Effector memory CD8-positive, alpha-beta T cell (primary cell): ENCODE data around the gene CHST15.
A peak's percentile ranks its signal among the peaks of the same experiment; 100 is the strongest.

ENCODE experiments used
- ATAC-seq: fragments of 150-1000 bp; cut with Tn5 transposase; replicated peaks from 2 replicates; pipeline ENCODE4 v1.10.0; 2021; ENCODE audit warnings: mild to moderate bottlenecking, moderate library complexity
- DNase-seq, 3 experiments: peaks; one replicate each; pipeline ENCODE4 v3.0.0; 2021
- H3K27ac Mint-ChIP-seq, 2 donors: one replicate each; pipeline ENCODE4 v1.8.0; 2022; ENCODE audit warnings: mild to moderate bottlenecking in 2 of 2, mixed read lengths in 2 of 2, moderate library complexity in 2 of 2
- H3K27me3 Mint-ChIP-seq, 2 donors: one replicate each; pipeline ENCODE4 v1.8.0; 2022; ENCODE audit warnings: mixed read lengths in 2 of 2
- H3K36me3 Mint-ChIP-seq: one replicate; pipeline ENCODE4 v1.8.0; 2022; ENCODE audit warnings: mild to moderate bottlenecking, moderate library complexity, mixed read lengths; ENCODE audit not compliant: insufficient read depth
- H3K4me1 Mint-ChIP-seq, 2 donors: one replicate each; pipeline ENCODE4 v1.8.0; 2022; ENCODE audit warnings: low read depth in 2 of 2, mixed read lengths in 2 of 2
- H3K4me3 Mint-ChIP-seq, 2 donors: one replicate each; pipeline ENCODE4 v1.8.0; 2022; ENCODE audit warnings: mild to moderate bottlenecking in 2 of 2, mixed read lengths in 2 of 2, moderate library complexity in 2 of 2
- H3K9me3 Mint-ChIP-seq, 2 donors: one replicate each; pipeline ENCODE4 v1.8.0; 2022; ENCODE audit warnings: mixed read lengths in 2 of 2

CHST15 gene

GRCh38 chr10:124032971-124033886, 60.2 kb downstream of the CHST15 start:
- no peak overlapping the region for H3K27ac Mint-ChIP-seq
- no peak overlapping the region for H3K4me3 Mint-ChIP-seq
- H3K36me3 Mint-ChIP-seq, result no peaks in the 10 kb centered on the region

GRCh38 chr10:124032087-124032935, 61.1 kb downstream of the CHST15 start:
- H3K27me3 Mint-ChIP-seq, result peaks cover 35 to 49% of the 10 kb centered on the region in 2 donors
- no peaks in the 10 kb centered on the region for H3K36me3 Mint-ChIP-seq
- H3K4me3 Mint-ChIP-seq, result no peak overlapping the region
- peaks cover 7 to 8% of the 10 kb centered on the region in 2 donors for H3K4me1 Mint-ChIP-seq
- H3K9me3 Mint-ChIP-seq, result no peaks in the 10 kb centered on the region
- DNase-seq (no peak), ATAC-seq (no peak)
- H3K27ac Mint-ChIP-seq, result no peak overlapping the region

More at GRCh38 chr10:124032971-124033886, 60.2 kb downstream of the CHST15 start:
- ATAC-seq, result no peak
- H3K4me1 Mint-ChIP-seq, result peaks cover 7 to 8% of the 10 kb centered on the region in 2 donors
- H3K9me3 Mint-ChIP-seq, result no peaks in the 10 kb centered on the region
- DNase-seq, result no peak
- H3K27me3 Mint-ChIP-seq, result peaks cover 28 to 40% of the 10 kb centered on the region in 2 donors

- no peaks in the 10 kb centered on the region for H3K36me3 Mint-ChIP-seq
- DNase-seq (no peak), ATAC-seq (no peak)
- peaks cover 2 to 4% of the 10 kb centered on the region in 2 donors for H3K4me1 Mint-ChIP-seq
- no peak overlapping the region for H3K4me3 Mint-ChIP-seq
- H3K27ac Mint-ChIP-seq, result no peak overlapping the region
- no peaks in the 10 kb centered on the region for H3K9me3 Mint-ChIP-seq
- peaks cover 43 to 54% of the 10 kb centered on the region in 2 donors for H3K27me3 Mint-ChIP-seq
These were observed 62.8 kb downstream of the CHST15 start for GRCh38 chr10:124030492-124031110.

GRCh38 chr10:124030061-124030460, 63.3 kb downstream of the CHST15 start:
- H3K9me3 Mint-ChIP-seq, result no peaks in the 10 kb centered on the region
- no peak for ATAC-seq
- peaks cover 42 to 54% of the 10 kb centered on the region in 2 donors for H3K27me3 Mint-ChIP-seq
- no peaks in the 10 kb centered on the region for H3K4me1 Mint-ChIP-seq
- no peak for DNase-seq
- no peaks in the 10 kb centered on the region for H3K36me3 Mint-ChIP-seq
- H3K27ac Mint-ChIP-seq, result no peak overlapping the region
- no peak overlapping the region for H3K4me3 Mint-ChIP-seq

- Mint-ChIP-seq H3K4me1 (no peaks in the 10 kb centered on the region), H3K36me3 (no peaks in the 10 kb centered on the region), H3K27me3 (peaks cover 46 to 59% of the 10 kb centered on the region in 2 donors), H3K27ac (no peak overlapping the region), H3K9me3 (no peaks in the 10 kb centered on the region), H3K4me3 (no peak overlapping the region)
- no peak for ATAC-seq
- DNase-seq, result no peak
These were observed 63.8 kb downstream of the CHST15 start for GRCh38 chr10:124029559-124029958.

- Mint-ChIP-seq H3K9me3 (no peaks in the 10 kb centered on the region), H3K4me1 (no peaks in the 10 kb centered on the region), H3K4me3 (no peak overlapping the region), H3K27ac (peak overlapping the region in 1 of 2 donors; percentile 32), H3K36me3 (no peaks in the 10 kb centered on the region), H3K27me3 (peaks cover 53 to 66% of the 10 kb centered on the region in 2 donors)
- DNase-seq (no peak), ATAC-seq (no peak)
These were observed 64.5 kb downstream of the CHST15 start for GRCh38 chr10:124028700-124029480.

- DNase-seq, result no peak
- ATAC-seq, result no peak
- no peak overlapping the region for H3K4me3 Mint-ChIP-seq
- peaks cover 65 to 76% of the 10 kb centered on the region in 2 donors for H3K27me3 Mint-ChIP-seq
- no peaks in the 10 kb centered on the region for H3K36me3 Mint-ChIP-seq
- no peaks in the 10 kb centered on the region for H3K4me1 Mint-ChIP-seq
- no peaks in the 10 kb centered on the region for H3K9me3 Mint-ChIP-seq
- H3K27ac Mint-ChIP-seq, result no peak overlapping the region
These were observed 65.7 kb downstream of the CHST15 start for GRCh38 chr10:124027651-124028050.

GRCh38 chr10:124027031-124027611, 66.3 kb downstream of the CHST15 start:
- Mint-ChIP-seq H3K4me3 (no peak overlapping the region), H3K36me3 (no peaks in the 10 kb centered on the region), H3K27ac (no peak overlapping the region), H3K9me3 (no peaks in the 10 kb centered on the region), H3K27me3 (peaks cover 65 to 76% of the 10 kb centered on the region in 2 donors), H3K4me1 (no peaks in the 10 kb centered on the region)
- DNase-seq (no peak), ATAC-seq (no peak)

GRCh38 chr10:124026589-124026939, 66.8 kb downstream of the CHST15 start:
- Mint-ChIP-seq H3K27ac (peak overlapping the region in 1 of 2 donors; percentile 49), H3K27me3 (peaks cover 65 to 76% of the 10 kb centered on the region in 2 donors), H3K4me3 (no peak overlapping the region), H3K9me3 (no peaks in the 10 kb centered on the region), H3K36me3 (no peaks in the 10 kb centered on the region), H3K4me1 (no peaks in the 10 kb centered on the region)
- ATAC-seq (no peak), DNase-seq (no peak)

- DNase-seq (no peak), ATAC-seq (no peak)
These were observed 67.5 kb downstream of the CHST15 start for GRCh38 chr10:124025660-124026588.

GRCh38 chr10:124025152-124025551, 68.2 kb downstream of the CHST15 start:
- no peak for ATAC-seq
- no peak for DNase-seq
- H3K27ac Mint-ChIP-seq, result no peak overlapping the region
- no peak overlapping the region for H3K4me3 Mint-ChIP-seq
- peaks cover 53 to 66% of the 10 kb centered on the region in 2 donors for H3K27me3 Mint-ChIP-seq
- H3K4me1 Mint-ChIP-seq, result no peaks in the 10 kb centered on the region
- H3K36me3 Mint-ChIP-seq, result no peaks in the 10 kb centered on the region
- no peaks in the 10 kb centered on the region for H3K9me3 Mint-ChIP-seq

More at GRCh38 chr10:124025660-124026588, 67.5 kb downstream of the CHST15 start:
- H3K4me3 Mint-ChIP-seq, result no peak overlapping the region
- no peaks in the 10 kb centered on the region for H3K36me3 Mint-ChIP-seq
- peak overlapping the region in 1 of 2 donors; percentile 49 for H3K27ac Mint-ChIP-seq
- H3K4me1 Mint-ChIP-seq, result no peaks in the 10 kb centered on the region
- no peaks in the 10 kb centered on the region for H3K9me3 Mint-ChIP-seq
- peaks cover 61 to 70% of the 10 kb centered on the region in 2 donors for H3K27me3 Mint-ChIP-seq

GRCh38 chr10:124022066-124022465, 71.3 kb downstream of the CHST15 start:
- DNase-seq, result no peak
- no peaks in the 10 kb centered on the region for H3K9me3 Mint-ChIP-seq
- no peaks in the 10 kb centered on the region for H3K36me3 Mint-ChIP-seq
- no peak for ATAC-seq
- no peaks in the 10 kb centered on the region for H3K4me1 Mint-ChIP-seq
- peaks cover 61 to 74% of the 10 kb centered on the region in 2 donors for H3K27me3 Mint-ChIP-seq
- no peak overlapping the region for H3K27ac Mint-ChIP-seq
- H3K4me3 Mint-ChIP-seq, result no peak overlapping the region
